Fibroblast of villous mesenchyme (primary cell): ENCODE data around the gene TRPM8. TPM values are rescaled to one million over a fixed set of nuclear protein-coding genes. Genes with fewer than 3 reads are reported as not detected.

Experiments used
- DNase-seq: peaks from one replicate; pipeline ENCODE4 v3.0.0-alpha.2; 2010; ENCODE audit warnings: low read depth
- H3K4me3 ChIP-seq: 2 replicates; pipeline ENCODE4 v1.5.1; 2011; ENCODE audit warnings: low read depth, mild to moderate bottlenecking, low read length
- total RNA-seq: library from RNA; depleted of rRNA; stranded (reverse); fragments of >200 nt; gene quantifications from 2 replicates; pipeline ENCODE4 v1.2.3, GENCODE V29; 2012
- TF ChIP-seq, protein P1 (sequence below): IDR thresholded peaks from 2 replicates; pipeline ENCODE4 v1.5.1; 2012; ENCODE audit warnings: low read depth, mild to moderate bottlenecking, low read length; ENCODE audit not compliant: insufficient read depth

TRPM8 gene
- total RNA-seq, 1 donor: not detected

DNA sequence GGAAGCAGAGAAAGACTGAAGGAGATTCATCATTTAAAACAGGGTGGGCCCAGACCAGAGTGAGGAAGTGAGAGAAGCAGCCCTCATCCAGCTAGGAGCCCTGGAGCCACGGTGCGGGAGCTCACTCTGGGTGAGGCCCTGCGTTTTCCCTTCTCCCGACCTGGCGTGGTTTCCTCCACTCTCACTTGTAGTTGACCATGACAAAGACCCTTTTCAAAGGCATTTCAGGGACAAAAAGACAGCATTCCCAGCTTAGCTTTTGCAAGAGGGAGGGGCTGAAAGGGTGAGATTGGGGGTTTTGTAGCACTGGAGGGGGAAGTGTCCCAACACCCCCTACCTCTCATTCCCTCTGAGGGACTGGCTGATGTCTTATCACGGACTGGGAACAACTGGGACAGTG is 56.6 kb downstream of the TRPM8 start:
- no peak for DNase-seq
- TF ChIP-seq, protein P1, sequence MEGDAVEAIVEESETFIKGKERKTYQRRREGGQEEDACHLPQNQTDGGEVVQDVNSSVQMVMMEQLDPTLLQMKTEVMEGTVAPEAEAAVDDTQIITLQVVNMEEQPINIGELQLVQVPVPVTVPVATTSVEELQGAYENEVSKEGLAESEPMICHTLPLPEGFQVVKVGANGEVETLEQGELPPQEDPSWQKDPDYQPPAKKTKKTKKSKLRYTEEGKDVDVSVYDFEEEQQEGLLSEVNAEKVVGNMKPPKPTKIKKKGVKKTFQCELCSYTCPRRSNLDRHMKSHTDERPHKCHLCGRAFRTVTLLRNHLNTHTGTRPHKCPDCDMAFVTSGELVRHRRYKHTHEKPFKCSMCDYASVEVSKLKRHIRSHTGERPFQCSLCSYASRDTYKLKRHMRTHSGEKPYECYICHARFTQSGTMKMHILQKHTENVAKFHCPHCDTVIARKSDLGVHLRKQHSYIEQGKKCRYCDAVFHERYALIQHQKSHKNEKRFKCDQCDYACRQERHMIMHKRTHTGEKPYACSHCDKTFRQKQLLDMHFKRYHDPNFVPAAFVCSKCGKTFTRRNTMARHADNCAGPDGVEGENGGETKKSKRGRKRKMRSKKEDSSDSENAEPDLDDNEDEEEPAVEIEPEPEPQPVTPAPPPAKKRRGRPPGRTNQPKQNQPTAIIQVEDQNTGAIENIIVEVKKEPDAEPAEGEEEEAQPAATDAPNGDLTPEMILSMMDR: no peak
- H3K4me3 ChIP-seq: no peak overlapping the region

- DNase-seq: peak; percentile 81
- TF ChIP-seq, protein P1: no peak
- no peak overlapping the region for H3K4me3 ChIP-seq
Measured at GRCh38 chr2:233974530-233975071, 57.4 kb downstream of the TRPM8 start.

- TF ChIP-seq, protein P1: no peak
- no peak overlapping the region for H3K4me3 ChIP-seq
- no peak for DNase-seq
Measured at GRCh38 chr2:233976087-233976486, 58.9 kb downstream of the TRPM8 start.

- DNase-seq: peak; percentile 63
- H3K4me3 ChIP-seq: no peak overlapping the region
- TF ChIP-seq, protein P1: peak; percentile 46
Measured at GRCh38 chr2:233976690-233977294, 59.6 kb downstream of the TRPM8 start.

GRCh38 chr2:233977296-233977837 is 60.2 kb downstream of the TRPM8 start:
- no peak overlapping the region for H3K4me3 ChIP-seq
- TF ChIP-seq, protein P1: no peak
- no peak for DNase-seq

DNA sequence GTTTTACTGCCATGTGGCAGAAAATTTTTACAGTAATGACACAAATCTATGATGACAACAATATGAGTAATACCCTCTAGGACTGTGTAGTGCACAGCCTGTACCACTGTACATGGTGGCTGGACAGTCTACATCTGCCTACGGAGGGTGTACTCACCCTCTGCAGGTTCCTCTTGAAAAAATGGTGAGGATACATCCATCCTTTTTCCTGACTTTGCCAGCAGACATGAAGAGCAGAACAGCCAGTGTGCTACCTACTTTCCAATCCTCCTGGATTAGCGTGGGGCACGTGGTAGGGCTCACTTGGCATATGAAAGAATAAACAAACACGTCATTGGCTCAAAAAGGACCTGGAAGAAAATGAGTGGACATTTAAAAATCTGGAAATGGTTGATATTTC is 62.6 kb downstream of the TRPM8 start:
- DNase-seq: no peak
- no peak overlapping the region for H3K4me3 ChIP-seq
- TF ChIP-seq, protein P1: no peak
